Lower leg skin (tissue), 4 donors: ENCODE measurements around the gene CFAP119. TPM values are rescaled to one million over a fixed set of nuclear protein-coding genes. Genes with fewer than 3 reads are reported as not detected.
A peak's percentile ranks its signal among the peaks of the same experiment; 100 is the strongest.

Experiments
- DNase-seq, 2 donors: peaks; one replicate each; pipeline ENCODE4 v3.0.0-alpha.2; 2019; ENCODE audit warnings: low spot score in 2 of 2
- H3K4me3 ChIP-seq: fragments of 200-600 bp; sonication (generic); 2 replicates; pipeline ENCODE4 v1.5.1; 2017; ENCODE audit warnings: mild to moderate bottlenecking, low read depth; ENCODE audit not compliant: poor library complexity, severe bottlenecking
- POLR2A ChIP-seq, 2 donors: fragments of 450-650 bp; IDR thresholded peaks; one replicate each; pipeline ENCODE4 v1.6.1; 2016 to 2017; ENCODE audit warnings: antibody characterized with exemption in 2 of 2, mild to moderate bottlenecking in 1 of 2, moderate library complexity in 1 of 2
- WGBS, 2 donors: methylation state at CpG; one replicate each; pipeline ENCODE4 v1.1.5; 2018; 5-methylcytosine and 5-hydroxymethylcytosine counted together
- intact Hi-C: fragments of 100-400 bp; cut with DNase I; formaldehyde crosslinking; loops from one replicate; pipeline ENCODE4 v1.15.0; 2023; ENCODE audit warnings: low total_unique reads
- total RNA-seq, 4 donors: library from RNA; depleted of rRNA; stranded (reverse); fragments of >200 nt; gene quantifications; one replicate each; pipeline ENCODE4 v1.1.0, GENCODE V29; 2016
- TF ChIP-seq, protein P1 (sequence below), 3 donors: fragments of 450-650 bp; IDR thresholded peaks; one replicate each; pipeline ENCODE4 v1.5.1; 2016; ENCODE audit warnings: antibody characterized with exemption in 3 of 3, mild to moderate bottlenecking in 3 of 3, moderate library complexity in 2 of 3

Gene CFAP119
- total RNA-seq, 4 donors from 2014 or later = 1.2 to 4.1 (median 2.6) TPM

- DNase-seq = peak; percentile 96 to 97
These were observed 21.3 kb downstream of the CFAP119 start for GRCh38 chr16:30740364-30741251.

GRCh38 chr16:30738984-30739951 is 22.6 kb downstream of the CFAP119 start:
- WGBS, 2 donors = 89% methylated on average over 32 to 37 of the region's 37 CpGs
- no peak overlapping the region for H3K4me3 ChIP-seq
- DNase-seq = no peak
- intact Hi-C loops = no loop called here
- TF ChIP-seq, protein P1, sequence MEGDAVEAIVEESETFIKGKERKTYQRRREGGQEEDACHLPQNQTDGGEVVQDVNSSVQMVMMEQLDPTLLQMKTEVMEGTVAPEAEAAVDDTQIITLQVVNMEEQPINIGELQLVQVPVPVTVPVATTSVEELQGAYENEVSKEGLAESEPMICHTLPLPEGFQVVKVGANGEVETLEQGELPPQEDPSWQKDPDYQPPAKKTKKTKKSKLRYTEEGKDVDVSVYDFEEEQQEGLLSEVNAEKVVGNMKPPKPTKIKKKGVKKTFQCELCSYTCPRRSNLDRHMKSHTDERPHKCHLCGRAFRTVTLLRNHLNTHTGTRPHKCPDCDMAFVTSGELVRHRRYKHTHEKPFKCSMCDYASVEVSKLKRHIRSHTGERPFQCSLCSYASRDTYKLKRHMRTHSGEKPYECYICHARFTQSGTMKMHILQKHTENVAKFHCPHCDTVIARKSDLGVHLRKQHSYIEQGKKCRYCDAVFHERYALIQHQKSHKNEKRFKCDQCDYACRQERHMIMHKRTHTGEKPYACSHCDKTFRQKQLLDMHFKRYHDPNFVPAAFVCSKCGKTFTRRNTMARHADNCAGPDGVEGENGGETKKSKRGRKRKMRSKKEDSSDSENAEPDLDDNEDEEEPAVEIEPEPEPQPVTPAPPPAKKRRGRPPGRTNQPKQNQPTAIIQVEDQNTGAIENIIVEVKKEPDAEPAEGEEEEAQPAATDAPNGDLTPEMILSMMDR (IDR thresholded peaks at IDR 0.05) = no peak
- TF ChIP-seq POLR2A (IDR thresholded peaks at IDR 0.05) = no peak

More at GRCh38 chr16:30740364-30741251, 21.3 kb downstream of the CFAP119 start:
- intact Hi-C loops = no loop called here
- H3K4me3 ChIP-seq = no peak overlapping the region
- WGBS, 2 donors = 21 to 24% methylated on average over 8 of the region's 8 CpGs
- TF ChIP-seq, protein P1 (IDR thresholded peaks at IDR 0.05) = no peak
- TF ChIP-seq POLR2A (IDR thresholded peaks at IDR 0.05) = no peak

DNA sequence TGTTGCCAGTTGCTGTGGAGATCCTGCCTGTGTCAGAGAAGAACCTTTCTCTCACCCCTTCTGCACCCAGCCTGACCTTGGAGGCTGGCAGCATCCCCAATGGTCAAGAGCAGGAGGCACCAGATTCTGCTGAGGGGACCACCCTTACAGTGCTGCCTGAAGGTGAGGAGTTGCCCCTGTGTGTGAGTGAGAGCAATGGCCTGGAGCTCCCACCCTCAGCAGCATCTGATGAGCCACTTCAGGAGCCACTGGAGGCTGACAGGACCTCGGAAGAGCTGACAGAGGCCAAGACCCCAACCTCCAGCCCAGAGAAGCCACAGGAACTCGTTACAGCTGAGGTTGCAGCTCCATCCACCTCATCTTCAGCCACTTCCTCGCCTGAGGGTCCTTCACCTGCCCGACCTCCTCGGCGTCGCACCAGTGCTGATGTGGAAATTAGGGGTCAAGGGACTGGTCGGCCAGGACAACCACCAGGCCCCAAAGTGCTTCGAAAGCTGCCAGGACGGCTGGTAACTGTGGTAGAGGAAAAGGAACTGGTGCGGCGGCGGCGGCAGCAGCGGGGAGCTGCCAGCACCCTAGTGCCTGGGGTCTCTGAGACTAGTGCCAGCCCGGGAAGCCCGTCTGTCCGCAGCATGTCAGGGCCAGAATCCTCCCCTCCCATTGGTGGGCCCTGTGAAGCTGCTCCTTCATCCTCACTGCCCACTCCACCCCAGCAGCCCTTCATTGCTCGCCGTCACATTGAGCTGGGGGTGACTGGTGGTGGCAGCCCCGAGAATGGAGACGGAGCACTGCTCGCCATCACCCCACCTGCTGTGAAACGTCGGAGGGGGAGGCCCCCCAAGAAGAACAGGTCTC is 23.8 kb downstream of the CFAP119 start:
- 93 to 94% methylated on average over 25 of the region's 25 CpGs for WGBS, 2 donors
- no peak overlapping the region for H3K4me3 ChIP-seq
- TF ChIP-seq POLR2A (IDR thresholded peaks at IDR 0.05) = no peak
- TF ChIP-seq, protein P1 (IDR thresholded peaks at IDR 0.05) = no peak
- intact Hi-C loops = no loop called here
- no peak for DNase-seq

DNA sequence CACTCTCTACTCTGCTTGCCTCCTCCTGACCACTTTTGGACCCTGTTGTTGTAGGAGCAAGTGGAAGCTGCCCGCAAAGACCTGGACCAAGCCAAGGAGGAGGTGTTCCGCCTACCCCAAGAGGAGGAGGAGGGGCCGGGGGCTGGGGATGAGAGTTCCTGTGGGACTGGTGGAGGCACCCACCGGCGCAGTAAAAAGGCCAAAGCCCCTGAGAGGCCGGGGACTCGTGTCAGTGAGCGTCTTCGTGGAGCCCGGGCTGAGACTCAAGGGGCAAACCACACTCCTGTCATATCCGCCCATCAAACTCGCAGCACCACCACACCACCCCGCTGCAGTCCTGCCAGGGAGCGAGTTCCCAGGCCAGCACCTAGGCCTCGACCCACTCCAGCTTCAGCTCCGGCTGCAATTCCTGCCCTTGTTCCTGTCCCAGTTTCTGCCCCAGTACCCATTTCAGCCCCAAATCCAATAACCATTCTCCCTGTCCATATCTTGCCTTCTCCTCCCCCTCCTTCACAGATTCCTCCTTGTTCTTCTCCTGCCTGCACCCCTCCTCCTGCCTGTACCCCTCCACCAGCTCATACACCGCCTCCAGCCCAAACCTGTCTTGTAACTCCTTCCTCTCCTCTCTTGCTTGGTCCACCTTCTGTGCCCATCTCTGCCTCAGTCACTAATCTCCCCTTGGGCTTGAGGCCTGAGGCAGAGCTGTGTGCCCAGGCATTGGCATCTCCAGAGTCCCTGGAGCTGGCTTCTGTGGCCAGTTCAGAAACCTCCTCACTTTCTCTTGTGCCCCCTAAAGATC is 24.7 kb downstream of the CFAP119 start:
- H3K4me3 ChIP-seq = no peak overlapping the region
- intact Hi-C loops = no loop called here
- WGBS, 2 donors = 91% methylated on average over 17 of the region's 17 CpGs
- TF ChIP-seq, protein P1 (IDR thresholded peaks at IDR 0.05) = no peak
- no peak for TF ChIP-seq POLR2A (IDR thresholded peaks at IDR 0.05)
- no peak for DNase-seq
